Prostate gland (tissue), 2 donors: ENCODE measurements around the gene CDRT4. TPM values are rescaled to one million over a fixed set of nuclear protein-coding genes. Genes with fewer than 3 reads are reported as not detected.

ENCODE experiments used
- DNase-seq: peaks from one replicate; pipeline ENCODE4 v3.0.0-alpha.2; 2019; ENCODE audit warnings: low spot score
- H3K27ac ChIP-seq, 2 donors: fragments of 200-600 bp; sonication (generic); 2 replicates each; pipeline ENCODE4 v1.5.1; 2017 to 2019
- H3K27me3 ChIP-seq: fragments of 200-600 bp; sonication (generic); replicated peaks from 2 replicates; pipeline ENCODE4 v1.5.1; 2019; ENCODE audit not compliant: insufficient read depth
- H3K36me3 ChIP-seq, 2 donors: fragments of 200-600 bp; sonication (generic); 1 replicate in 1 of 2; 2 replicates in 1 of 2; pipeline versions ENCODE4 v1.5.1 to v1.8.1; 2017 to 2019
- H3K4me1 ChIP-seq: fragments of 200-600 bp; sonication (generic); replicated peaks from 2 replicates; pipeline ENCODE4 v1.5.1; 2019
- H3K4me3 ChIP-seq, 2 donors: fragments of 200-600 bp; sonication (generic); 2 replicates each; pipeline ENCODE4 v1.5.1; 2017 to 2019
- H3K9me3 ChIP-seq: fragments of 200-600 bp; sonication (generic); 2 replicates; pipeline ENCODE4 v1.5.1; 2017
- CTCF ChIP-seq, 4 experiments: fragments of 200-600 bp in 2 of 4; fragments of 450-650 bp in 2 of 4; sonication (generic) in 2 of 4; IDR thresholded peaks; 1 replicate in 3 of 4; 2 replicates in 1 of 4; pipeline ENCODE4 v1.5.1; 2016 to 2019; ENCODE audit warnings: antibody characterized with exemption in 4 of 4, mild to moderate bottlenecking in 2 of 4, moderate library complexity in 2 of 4
- POLR2A ChIP-seq: fragments of 450-650 bp; IDR thresholded peaks from one replicate; pipeline ENCODE4 v1.6.1; 2016; ENCODE audit warnings: antibody characterized with exemption, mild to moderate bottlenecking
- POLR2AphosphoS5 ChIP-seq: sonication (generic); formaldehyde crosslinking; IDR thresholded peaks from one replicate; pipeline ENCODE4 v1.6.1; 2017; ENCODE audit warnings: antibody characterized with exemption
- WGBS: methylation state at CpG from one replicate; pipeline ENCODE4 v1.1.5; 2018; 5-methylcytosine and 5-hydroxymethylcytosine counted together
- intact Hi-C: fragments of 100-400 bp; cut with DNase I; formaldehyde crosslinking; loops from one replicate; pipeline ENCODE4 v1.14.2; 2022
- total RNA-seq, 2 donors: library from RNA; depleted of rRNA; stranded (reverse); fragments of >200 nt; gene quantifications; one replicate each; pipeline ENCODE4 v1.1.0, GENCODE V29; 2016

Gene CDRT4
- total RNA-seq, 2 donors from 2014 or later: 8.5 to 13.0 TPM

- 88% methylated on average over 6 of the region's 6 CpGs for WGBS
- Histone ChIP-seq H3K9me3 (no peaks in the 10 kb centered on the region), H3K4me1 (no peaks in the 10 kb centered on the region), H3K27ac (no peak overlapping the region), H3K27me3 (no peaks in the 10 kb centered on the region), H3K36me3 (no peaks in the 10 kb centered on the region), H3K4me3 (no peak overlapping the region)
- TF ChIP-seq POLR2AphosphoS5 (no peak), CTCF (IDR thresholded peaks at IDR 0.05) (no peak), POLR2A (no peak)
- DNase-seq: no peak
- intact Hi-C loops: no loop called here
Observed at GRCh38 chr17:15432807-15433611, 34.4 kb downstream of the CDRT4 start.

- intact Hi-C loops: no loop called here
- DNase-seq: no peak
- Histone ChIP-seq H3K4me1 (no peaks in the 10 kb centered on the region), H3K9me3 (no peaks in the 10 kb centered on the region), H3K4me3 (no peak overlapping the region), H3K36me3 (no peaks in the 10 kb centered on the region), H3K27ac (no peak overlapping the region), H3K27me3 (no peaks in the 10 kb centered on the region)
- TF ChIP-seq POLR2AphosphoS5 (no peak), CTCF (IDR thresholded peaks at IDR 0.05) (no peak), POLR2A (no peak)
- WGBS: 87% methylated on average over 6 of the region's 6 CpGs
Observed at GRCh38 chr17:15431766-15432165, 35.7 kb downstream of the CDRT4 start.

DNA sequence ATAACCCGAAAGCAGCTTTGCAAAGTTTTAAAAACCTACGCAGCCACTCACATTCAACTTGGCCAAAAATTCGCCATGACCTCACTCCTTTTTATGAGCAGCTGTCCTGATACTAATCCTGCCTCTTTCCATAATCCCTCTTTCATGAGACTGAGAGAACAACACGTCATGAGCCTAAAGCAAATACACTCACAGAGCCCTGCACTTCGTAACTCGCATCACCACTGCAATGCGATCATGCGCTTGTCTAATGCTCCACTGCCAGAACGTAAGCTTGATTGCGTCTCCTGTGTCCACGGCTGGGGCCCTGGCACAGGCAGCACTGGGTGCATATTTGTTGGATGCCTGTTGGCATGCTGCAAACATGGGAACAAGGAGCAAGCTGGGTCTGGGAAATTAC, 36.2 kb downstream of the CDRT4 start:
- H3K27ac ChIP-seq: no peak overlapping the region
- no peaks in the 10 kb centered on the region for H3K27me3 ChIP-seq
- DNase-seq: no peak
- intact Hi-C loops: no loop called here
- no peaks in the 10 kb centered on the region for H3K9me3 ChIP-seq
- 57% methylated on average over 11 of the region's 11 CpGs for WGBS
- TF ChIP-seq POLR2AphosphoS5: peak; percentile 31
- TF ChIP-seq CTCF (IDR thresholded peaks at IDR 0.05): no peak
- TF ChIP-seq POLR2A: no peak
- no peaks in the 10 kb centered on the region for H3K36me3 ChIP-seq
- no peaks in the 10 kb centered on the region for H3K4me1 ChIP-seq
- no peak overlapping the region for H3K4me3 ChIP-seq

GRCh38 chr17:15424521-15424920, 42.9 kb downstream of the CDRT4 start:
- intact Hi-C loops: no loop called here

More at GRCh38 chr17:15424521-15424920, 42.9 kb downstream of the CDRT4 start:
- DNase-seq: no peak
- H3K9me3 ChIP-seq: no peaks in the 10 kb centered on the region
- H3K4me3 ChIP-seq: no peak overlapping the region
- 99% methylated on average over 3 of the region's 3 CpGs for WGBS
- no peaks in the 10 kb centered on the region for H3K4me1 ChIP-seq
- no peaks in the 10 kb centered on the region for H3K27me3 ChIP-seq
- H3K27ac ChIP-seq: no peak overlapping the region
- H3K36me3 ChIP-seq: no peaks in the 10 kb centered on the region
- TF ChIP-seq CTCF (IDR thresholded peaks at IDR 0.05) (no peak), POLR2AphosphoS5 (no peak), POLR2A (no peak)
